ENCODE results near the gene PDGFRA. TPM values are rescaled to one million over a fixed set of nuclear protein-coding genes. Genes with fewer than 3 reads are reported as not detected.

Gene PDGFRA
- total RNA-seq, 1 donor from 2014 or later: 215 TPM

DNA sequence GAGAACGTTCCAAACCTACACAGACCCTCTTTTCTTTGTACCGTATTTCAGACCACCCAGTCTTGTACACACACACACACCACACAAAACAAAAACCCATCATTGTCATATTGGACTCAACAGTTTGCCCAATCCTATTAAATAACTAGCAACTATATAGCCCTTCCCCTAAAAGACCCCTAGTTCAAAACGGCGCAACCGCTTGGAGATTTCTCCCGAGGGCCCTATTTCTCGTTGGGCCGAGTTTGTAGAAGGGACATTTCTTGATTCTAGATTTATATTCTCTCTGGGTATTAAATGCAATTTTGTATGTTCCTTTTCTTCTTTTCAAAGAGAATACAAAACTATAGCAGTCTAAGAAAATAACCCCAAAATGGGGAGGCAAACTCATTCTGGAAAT lies 547 bp upstream of the PDGFRA start:
- no peak for DNase-seq (ENCODE audit: extremely low spot score, unreplicated experiment)
- peaks cover 7% of the 10 kb centered on the region for H3K36me3 Mint-ChIP-seq
- H3K4me3 Mint-ChIP-seq: peak overlapping the region; percentile 90
- peaks cover 5% of the 10 kb centered on the region for H3K9me3 Mint-ChIP-seq
- H3K27ac Mint-ChIP-seq: peak overlapping the region; percentile 72
- peaks cover 89% of the 10 kb centered on the region for H3K27me3 Mint-ChIP-seq
- peaks cover 17% of the 10 kb centered on the region for H3K4me1 Mint-ChIP-seq (ENCODE audit: unreplicated experiment)
- TF ChIP-seq, protein P1, sequence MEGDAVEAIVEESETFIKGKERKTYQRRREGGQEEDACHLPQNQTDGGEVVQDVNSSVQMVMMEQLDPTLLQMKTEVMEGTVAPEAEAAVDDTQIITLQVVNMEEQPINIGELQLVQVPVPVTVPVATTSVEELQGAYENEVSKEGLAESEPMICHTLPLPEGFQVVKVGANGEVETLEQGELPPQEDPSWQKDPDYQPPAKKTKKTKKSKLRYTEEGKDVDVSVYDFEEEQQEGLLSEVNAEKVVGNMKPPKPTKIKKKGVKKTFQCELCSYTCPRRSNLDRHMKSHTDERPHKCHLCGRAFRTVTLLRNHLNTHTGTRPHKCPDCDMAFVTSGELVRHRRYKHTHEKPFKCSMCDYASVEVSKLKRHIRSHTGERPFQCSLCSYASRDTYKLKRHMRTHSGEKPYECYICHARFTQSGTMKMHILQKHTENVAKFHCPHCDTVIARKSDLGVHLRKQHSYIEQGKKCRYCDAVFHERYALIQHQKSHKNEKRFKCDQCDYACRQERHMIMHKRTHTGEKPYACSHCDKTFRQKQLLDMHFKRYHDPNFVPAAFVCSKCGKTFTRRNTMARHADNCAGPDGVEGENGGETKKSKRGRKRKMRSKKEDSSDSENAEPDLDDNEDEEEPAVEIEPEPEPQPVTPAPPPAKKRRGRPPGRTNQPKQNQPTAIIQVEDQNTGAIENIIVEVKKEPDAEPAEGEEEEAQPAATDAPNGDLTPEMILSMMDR (conservative IDR thresholded peaks at IDR 0.05): no peak

DNA sequence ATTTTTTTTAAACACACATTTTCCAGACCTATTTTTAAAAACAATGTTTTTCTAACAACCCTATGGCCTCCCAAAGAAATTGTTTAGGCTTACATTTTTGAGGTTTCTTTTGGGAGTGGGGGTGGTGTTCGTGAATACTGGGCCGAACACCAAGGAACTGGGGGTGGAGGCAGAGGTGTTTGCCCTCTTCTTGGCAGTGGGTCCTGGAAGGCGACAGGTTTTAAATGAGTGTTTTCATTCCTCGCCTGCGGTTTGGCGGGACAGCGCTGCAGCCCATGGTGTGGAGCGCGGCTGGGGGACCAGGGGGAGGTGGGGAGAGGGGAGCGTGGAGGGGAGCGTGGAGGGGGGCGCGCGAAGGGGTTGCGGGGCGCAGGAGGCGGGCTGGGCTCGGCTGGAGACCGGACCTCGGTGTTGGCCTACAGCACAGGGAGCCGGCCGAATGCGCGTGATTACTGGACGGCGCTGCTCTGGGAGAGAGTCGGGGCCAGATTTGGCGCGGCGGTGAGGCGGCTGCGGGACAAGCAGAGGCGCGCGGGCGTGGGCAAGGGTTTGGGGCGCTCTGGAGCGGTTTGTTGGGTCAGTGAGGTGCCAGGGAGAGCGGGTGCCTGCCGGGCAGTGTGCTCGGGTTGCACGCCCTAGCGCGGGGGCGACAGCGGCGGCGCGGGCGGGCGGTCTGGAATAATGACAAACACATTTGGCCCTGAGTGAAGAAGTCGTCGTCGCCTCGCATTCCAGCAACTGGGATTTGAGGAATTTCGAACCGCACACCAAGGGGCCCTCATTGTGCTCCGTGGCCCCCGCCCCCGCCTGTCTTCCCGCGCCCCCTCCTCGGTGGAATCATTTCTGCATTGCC lies 764 bp downstream of the PDGFRA start:
- TF ChIP-seq, protein P1 (conservative IDR thresholded peaks at IDR 0.05): no peak
- Mint-ChIP-seq H3K27ac (no peak overlapping the region), H3K27me3 (peaks cover 88% of the 10 kb centered on the region), H3K36me3 (peaks cover 6% of the 10 kb centered on the region), H3K9me3 (no peaks in the 10 kb centered on the region), H3K4me1 (ENCODE audit: unreplicated experiment) (peaks cover 18% of the 10 kb centered on the region), H3K4me3 (peak overlapping the region; percentile 90)
- DNase-seq (ENCODE audit: extremely low spot score, unreplicated experiment): no peak

DNA sequence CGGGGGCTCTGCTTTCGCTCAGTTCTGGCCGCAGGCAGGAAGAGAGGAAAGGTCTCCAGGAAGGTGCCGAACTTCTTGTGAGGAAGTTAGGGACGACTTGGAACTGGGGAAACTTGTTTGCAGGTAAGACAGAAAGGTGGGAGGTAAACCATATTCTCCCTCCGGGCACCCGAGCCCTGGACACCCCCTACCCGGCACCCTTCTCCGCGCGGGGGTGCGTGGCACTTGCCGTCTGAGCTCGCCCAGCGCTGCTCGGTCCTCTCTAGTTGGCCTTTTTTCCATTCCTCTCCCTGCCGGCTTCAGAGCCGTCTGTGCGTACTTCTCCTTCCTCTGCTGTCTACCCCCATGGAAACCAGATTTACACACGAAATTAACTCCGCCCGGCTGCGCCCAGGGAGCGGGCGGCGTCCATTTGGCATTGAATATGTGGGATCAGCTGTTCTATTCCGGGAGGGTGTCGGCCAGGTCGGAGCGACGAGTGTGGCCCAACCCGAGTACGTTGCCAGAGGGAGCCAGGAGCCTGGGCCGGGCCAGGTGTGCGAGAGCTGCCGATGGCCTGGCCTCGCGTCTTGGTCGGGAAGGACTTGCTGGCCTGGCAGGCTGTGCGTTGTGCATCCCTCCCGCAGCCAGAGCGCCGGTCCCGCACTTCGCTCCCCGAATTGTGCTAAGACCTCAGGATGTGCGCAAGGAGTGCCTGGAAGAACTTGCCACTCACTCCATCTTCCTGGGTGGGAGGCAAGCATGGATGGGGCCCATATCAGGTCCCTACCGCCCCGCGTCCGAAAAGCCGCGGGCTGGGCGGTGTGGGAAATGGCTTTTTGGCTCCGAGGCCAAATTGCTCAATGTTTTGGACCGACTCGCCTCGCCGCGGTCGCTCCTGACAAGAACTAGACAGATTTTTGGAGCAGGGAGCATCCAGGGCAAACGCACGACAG lies 1.7 kb downstream of the PDGFRA start:
- Mint-ChIP-seq H3K9me3 (no peaks in the 10 kb centered on the region), H3K36me3 (peaks cover 10% of the 10 kb centered on the region), H3K27me3 (peaks cover 86% of the 10 kb centered on the region), H3K27ac (peak overlapping the region; percentile 75), H3K4me1 (ENCODE audit: unreplicated experiment) (peaks cover 19% of the 10 kb centered on the region), H3K4me3 (peak overlapping the region; percentile 90)
- TF ChIP-seq, protein P1 (conservative IDR thresholded peaks at IDR 0.05): no peak
- DNase-seq (ENCODE audit: extremely low spot score, unreplicated experiment): no peak

DNA sequence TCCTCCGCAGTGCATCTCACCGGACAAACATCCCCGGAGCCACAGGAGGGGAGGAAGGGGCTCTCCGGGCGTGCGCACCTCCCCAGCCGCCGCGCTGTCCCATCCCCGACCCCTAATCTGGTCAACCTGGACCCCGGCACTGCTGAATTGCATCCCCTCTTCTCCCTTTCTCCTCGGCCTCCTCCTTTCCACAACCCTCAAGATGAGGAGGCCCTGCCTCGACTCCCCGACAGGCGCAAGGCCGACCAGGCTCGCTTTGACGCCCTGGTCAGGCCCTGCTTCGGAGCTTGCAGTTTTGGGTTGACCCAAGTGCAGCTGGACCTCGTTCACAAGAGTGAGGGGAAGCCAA lies 2.3 kb downstream of the PDGFRA start:
- Mint-ChIP-seq H3K4me1 (ENCODE audit: unreplicated experiment) (peaks cover 19% of the 10 kb centered on the region), H3K36me3 (peaks cover 14% of the 10 kb centered on the region), H3K9me3 (no peaks in the 10 kb centered on the region), H3K27ac (peak overlapping the region; percentile 69), H3K4me3 (peak overlapping the region; percentile 90), H3K27me3 (peaks cover 84% of the 10 kb centered on the region)
- no peak for DNase-seq (ENCODE audit: extremely low spot score, unreplicated experiment)
- TF ChIP-seq, protein P1 (conservative IDR thresholded peaks at IDR 0.05): no peak

DNA sequence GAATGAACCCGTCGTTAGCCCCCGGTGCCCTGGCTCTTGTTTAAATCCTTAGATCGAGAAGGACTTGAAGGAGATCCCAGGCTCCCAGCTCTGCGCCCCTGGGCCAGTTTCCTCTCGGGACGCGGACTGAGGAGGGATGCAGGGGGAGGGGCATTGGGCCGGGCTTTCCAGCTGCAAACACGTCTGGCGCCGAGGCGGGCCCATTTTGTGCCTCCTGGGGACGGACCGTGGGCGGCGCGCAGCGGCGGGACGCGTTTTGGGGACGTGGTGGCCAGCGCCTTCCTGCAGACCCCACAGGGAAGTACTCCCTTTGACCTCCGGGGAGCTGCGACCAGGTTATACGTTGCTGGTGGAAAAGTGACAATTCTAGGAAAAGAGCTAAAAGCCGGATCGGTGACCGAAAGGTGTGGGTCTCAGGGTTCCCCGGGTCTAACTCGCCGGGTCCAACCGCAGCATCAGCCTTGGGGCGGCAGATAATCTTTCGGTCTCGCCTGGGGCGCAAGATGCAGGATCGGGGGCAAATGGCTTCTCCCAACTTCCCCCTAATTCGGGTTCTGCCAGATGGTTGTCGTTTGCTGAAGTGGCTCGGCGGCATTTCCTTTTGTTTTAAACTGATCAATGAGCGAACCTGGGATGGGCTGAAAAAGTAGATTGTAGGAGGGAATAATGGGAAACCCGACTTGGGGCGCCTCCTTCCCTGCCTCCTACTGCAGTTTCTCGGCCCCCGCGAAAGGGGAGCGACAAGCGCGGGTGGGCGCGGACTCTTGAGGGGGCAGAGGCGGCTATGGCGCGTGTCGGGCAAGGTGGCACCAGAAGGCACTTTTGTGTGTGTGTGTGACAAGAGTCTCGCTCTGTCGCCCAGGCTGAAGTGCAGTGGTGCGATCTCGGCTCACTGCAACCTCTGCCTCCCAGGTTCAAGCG lies 2.9 kb downstream of the PDGFRA start:
- Mint-ChIP-seq H3K4me3 (peak overlapping the region; percentile 90), H3K36me3 (peaks cover 14% of the 10 kb centered on the region), H3K27ac (peak overlapping the region; percentile 69), H3K27me3 (peaks cover 78% of the 10 kb centered on the region), H3K9me3 (no peaks in the 10 kb centered on the region), H3K4me1 (ENCODE audit: unreplicated experiment) (peaks cover 18% of the 10 kb centered on the region)
- DNase-seq (ENCODE audit: extremely low spot score, unreplicated experiment): no peak
- TF ChIP-seq, protein P1 (conservative IDR thresholded peaks at IDR 0.05): no peak

All from type B pancreatic cell (in vitro differentiated cells).